GM12878 (cell line): ENCODE results near the gene CBR3. TPM values are rescaled to one million over a fixed set of nuclear protein-coding genes. Genes with fewer than 3 reads are reported as not detected.

ENCODE experiments used
- ATAC-seq: fragments of 200-7000 bp; cut with Tn5 transposase; 3 replicates; pipeline ENCODE4 v1.9.1; 2020; ENCODE audit warnings: mild to moderate bottlenecking, moderate library complexity
- BruUV-seq: library from RNA; stranded (reverse); fragments of 400-500 nt; replicated peaks from 2 replicates; lab custom pipeline; 2021; lab: Mats Ljungman, UMichigan
- CTCF ChIA-PET: fragments of 300-600 bp; sonication (Branson Sonifier 250); formaldehyde crosslinking; extraction: SDS; loops from one replicate; lab custom pipeline; 2021; ENCODE audit warnings: inconsistent platforms; lab: Yijun Ruan, JAX
- POLR2A ChIA-PET: fragments of 350-600 bp; formaldehyde crosslinking; extraction: SDS; loops from one replicate; lab custom pipeline; 2021; ENCODE audit warnings: inconsistent platforms; lab: Charles Lee
- RAD21 ChIA-PET: fragments of 300-600 bp; sonication (Branson Sonifier 250); formaldehyde crosslinking; loops from one replicate; lab custom pipeline; 2023; ENCODE audit warnings: antibody characterized with exemption; ENCODE audit not compliant: unreplicated experiment; lab: Charles Lee
- SMC1A ChIA-PET: fragments of 300-600 bp; sonication (Branson Sonifier 250); formaldehyde crosslinking; loops from one replicate; lab custom pipeline; 2023; ENCODE audit not compliant: unreplicated experiment, uncharacterized antibody; lab: Charles Lee
- DNase-seq: peaks from one replicate; pipeline ENCODE4 v3.0.0-alpha.2; 2011; ENCODE audit warnings: low read depth, low spot score
- FAIRE-seq: peaks from 3 replicates; lab custom pipeline; 2011; peaks lifted over from hg19 to GRCh38; lab: Jason Lieb, UNC
- H2AFZ ChIP-seq: 2 replicates; pipeline ENCODE4 v1.6.0; 2011; ENCODE audit warnings: low read depth, low read length, control low read depth; ENCODE audit not compliant: control insufficient read depth
- H3K27ac ChIP-seq: 2 replicates; pipeline ENCODE4 v1.5.1; 2011; ENCODE audit warnings: control low read depth; ENCODE audit not compliant: control insufficient read depth, insufficient read depth
- H3K27me3 ChIP-seq, 2 experiments: replicated peaks in 1 of 2; 2 replicates each; pipeline versions ENCODE4 v1.6.0 to v1.6.1; 2011; ENCODE audit warnings: low read length in 1 of 2; ENCODE audit not compliant: control insufficient read depth in 2 of 2, insufficient read depth in 2 of 2
- H3K36me3 ChIP-seq, 2 experiments: 2 replicates each; pipeline ENCODE4 v1.5.1; 2011; ENCODE audit warnings: low read length in 1 of 2; ENCODE audit not compliant: control insufficient read depth in 2 of 2, insufficient read depth in 2 of 2
- H3K4me1 ChIP-seq: 2 replicates; pipeline ENCODE4 v1.6.1; 2011; ENCODE audit warnings: mild to moderate bottlenecking, low read length, moderate library complexity, mixed read lengths; ENCODE audit not compliant: control insufficient read depth, insufficient read depth
- H3K4me2 ChIP-seq: 2 replicates; pipeline ENCODE4 v1.6.0; 2011; ENCODE audit warnings: control low read depth; ENCODE audit not compliant: control insufficient read depth, insufficient read depth
- H3K4me3 ChIP-seq: fragments of 200-600 bp; sonication (generic); 2 replicates; pipeline ENCODE4 v1.5.1; 2016
- H3K79me2 ChIP-seq: 2 replicates; pipeline ENCODE4 v1.6.0; 2011; ENCODE audit warnings: low read length; ENCODE audit not compliant: control insufficient read depth, insufficient read depth
- H3K9ac ChIP-seq: 2 replicates; pipeline ENCODE4 v1.8.0; 2011; ENCODE audit warnings: low read length, control low read depth, mixed read lengths; ENCODE audit not compliant: control insufficient read depth, insufficient read depth
- H3K9me3 ChIP-seq: replicated peaks from 3 replicates; pipeline ENCODE4 v1.5.1; 2011; ENCODE audit warnings: mild to moderate bottlenecking, low read length; ENCODE audit not compliant: control insufficient read depth, insufficient read depth
- H4K20me1 ChIP-seq: 2 replicates; pipeline ENCODE4 v1.6.0; 2011; ENCODE audit not compliant: control insufficient read depth, insufficient read depth
- BMI1 ChIP-seq: fragments of 450-650 bp; IDR thresholded peaks from 2 replicates; pipeline ENCODE4 v1.6.1; 2016; ENCODE audit warnings: mild to moderate bottlenecking, moderate library complexity, borderline replicate concordance
- CBX3 ChIP-seq: fragments of 200-600 bp; sonication (generic); IDR thresholded peaks from 2 replicates; pipeline ENCODE4 v1.6.1; 2016; ENCODE audit warnings: low read depth, borderline replicate concordance
- CBX5 ChIP-seq: sonication (generic); IDR thresholded peaks from 2 replicates; pipeline ENCODE4 v1.6.1; 2016; ENCODE audit warnings: low read depth, moderate library complexity, mild to moderate bottlenecking, inconsistent platforms
- CTCF ChIP-seq, 3 experiments: IDR thresholded peaks in 2 of 3; conservative IDR thresholded peaks in 1 of 3; 2 replicates each; pipeline ENCODE4 v1.5.1; 2011; ENCODE audit warnings: low read depth in 3 of 3, low read length in 3 of 3, mild to moderate bottlenecking in 3 of 3, control low read depth in 2 of 3, moderate library complexity in 2 of 3, inconsistent platforms in 1 of 3, mixed read lengths in 1 of 3; ENCODE audit not compliant: control insufficient read depth in 2 of 3, insufficient read depth in 1 of 3; ENCODE audit errors: extremely low read depth in 1 of 3
- FOXK2 ChIP-seq: fragments of 450-650 bp; IDR thresholded peaks from 2 replicates; pipeline ENCODE4 v1.6.1; 2017; ENCODE audit warnings: mild to moderate bottlenecking, moderate library complexity
- KAT2A ChIP-seq: conservative IDR thresholded peaks from 2 replicates; pipeline ENCODE4 v1.6.1; 2011; ENCODE audit warnings: low read depth, low read length; ENCODE audit not compliant: control insufficient read depth
- LARP7 ChIP-seq: fragments of 450-650 bp; IDR thresholded peaks from 2 replicates; pipeline ENCODE4 v1.6.1; 2017; ENCODE audit warnings: mild to moderate bottlenecking
- NBN ChIP-seq: fragments of 450-650 bp; IDR thresholded peaks from 2 replicates; pipeline ENCODE4 v1.6.1; 2016
- NKRF ChIP-seq: fragments of 450-650 bp; conservative IDR thresholded peaks from 2 replicates; pipeline ENCODE4 v1.6.1; 2017; ENCODE audit warnings: mild to moderate bottlenecking, moderate library complexity
- RFX5 ChIP-seq: IDR thresholded peaks from 2 replicates; pipeline ENCODE4 v1.6.1; 2011; ENCODE audit warnings: low read depth, low read length, improper control_type of control experiment
- SMAD5 ChIP-seq: IDR thresholded peaks from 2 replicates; pipeline ENCODE4 v1.6.1; 2016; ENCODE audit warnings: antibody characterized with exemption, low read depth
- ZBED1 ChIP-seq: IDR thresholded peaks from 2 replicates; pipeline ENCODE4 v1.6.1; 2016; ENCODE audit warnings: borderline replicate concordance
- WGBS: methylation state at CpG from one replicate; pipeline ENCODE4 v1.1.6; 2016; ENCODE audit warnings: low lambda C conversion rate; ENCODE audit not compliant: insufficient replicate concordance, insufficient coverage; ENCODE audit errors: missing lambda C conversion rate; 5-methylcytosine and 5-hydroxymethylcytosine counted together
- in situ Hi-C: fragments of 300-500 bp; cut with MboI; formaldehyde crosslinking; loops from 9 replicates; pipeline ENCODE4 v1.14.3; 2018; ENCODE audit warnings: mixed read lengths
- intact Hi-C: fragments of 100-400 bp; cut with micrococcal nuclease; formaldehyde crosslinking; loops from one replicate; pipeline ENCODE4 v1.14.2; 2022; ENCODE audit not compliant: unreplicated experiment
- polyA plus RNA-seq, 11 experiments: library from polyadenylated mRNA; depleted of rRNA in 4 of 11; unstranded in 6 of 11; stranded (reverse) in 5 of 11; fragments of >200 nt; fragmentation: Nextera tagmentation in 4 of 11; fragmentation: Illumina TruSeq in 1 of 11; extraction: Ambion mirVana in 4 of 11; extraction: Trizol in 1 of 11; gene quantifications; 1 replicate in 1 of 11; 2 replicates in 10 of 11; pipeline versions ENCODE4 v1.2.1 to v1.2.3, GENCODE V29; 2011 to 2016; ENCODE audit warnings: inconsistent platforms in 2 of 11, missing spikeins in 2 of 11, low read depth in 1 of 11
- total RNA-seq, 4 experiments: library from RNA; depleted of rRNA in 3 of 4; stranded (reverse); fragments of >200 nt in 3 of 4; fragmentation: Illumina TruSeq in 1 of 4; extraction: Trizol in 1 of 4; gene quantifications; 2 replicates each; pipeline versions ENCODE4 v1.2.1 to v1.2.3, GENCODE V29; 2013 to 2021

Gene CBR3
- total and polyA plus RNA-seq, 10 of the 15 experiments (the other 5 are each of a cell fraction or from before 2014, with no cell fraction given): 0.48 to 17.2 (median 11.2) TPM

DNA sequence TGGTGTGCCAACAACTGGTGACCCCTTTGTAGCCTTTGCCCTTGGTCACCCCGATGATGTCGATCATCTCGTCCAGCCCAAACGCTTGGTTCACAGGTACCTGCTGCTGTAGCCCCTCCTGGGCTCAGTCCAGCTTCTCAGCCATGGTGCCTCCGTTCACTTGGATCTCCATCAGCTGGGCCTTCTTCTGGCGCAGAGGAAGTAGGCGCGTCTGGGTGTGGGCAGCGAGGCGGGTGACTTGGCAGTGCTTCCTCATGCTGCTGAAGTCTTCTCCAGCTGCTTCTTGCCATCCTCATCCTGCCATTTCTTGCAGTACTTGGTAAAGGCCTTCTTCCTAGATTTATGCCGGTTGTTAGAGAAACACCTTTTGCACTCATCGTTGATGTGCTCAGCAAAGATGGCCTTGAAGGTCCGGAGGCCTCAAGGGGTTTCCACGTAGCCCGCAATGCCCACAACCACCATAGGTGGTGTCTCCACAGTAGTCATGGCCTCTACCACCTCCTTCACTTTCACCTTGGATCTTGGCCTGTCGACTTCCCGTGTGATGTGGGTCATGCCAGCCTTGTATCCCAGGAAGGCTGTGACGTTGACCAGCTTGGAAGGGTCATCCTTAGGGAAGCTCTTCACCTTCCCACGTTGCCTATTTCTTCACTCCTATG lies 34.7 kb downstream of the CBR3 start:
- DNase-seq (no peak), FAIRE-seq (no peak), ATAC-seq (no peak)
- Histone ChIP-seq H3K4me2 (no peak overlapping the region), H3K9ac (no peak overlapping the region), H4K20me1 (no peaks in the 10 kb centered on the region), H3K4me1 (no peaks in the 10 kb centered on the region), H3K79me2 (no peaks in the 10 kb centered on the region), H3K4me3 (no peak overlapping the region), H2AFZ (no peak overlapping the region), H3K36me3 (no peaks in the 10 kb centered on the region; a peak in 2 of 4 replicates), H3K27me3 (no peaks in the 10 kb centered on the region), H3K27ac (no peak overlapping the region), H3K9me3 (no peaks in the 10 kb centered on the region)
- ChIA-PET POLR2A (no interaction called here), CTCF (no interaction called here), SMC1A (interaction anchor here (0.5 kb wide), 1 partner anchor 500 kb away, joined by 3 read pairs; no protein-coding TSS in a partner anchor), RAD21 (no interaction called here)
- WGBS: 87% methylated on average over 19 of the region's 19 CpGs
- TF ChIP-seq ZBED1 (no peak), CTCF (IDR thresholded peaks at IDR 0.05 in 2 of 3, conservative IDR thresholded peaks at IDR 0.05 in 1 of 3; ENCODE audit: control insufficient read depth in 2 of 3, extremely low read depth in 1 of 3, insufficient read depth in 1 of 3, low read depth in 3 of 3, low read length in 3 of 3) (0 out of 6 replicates have a peak, but pooled peaks of 1 of the 3 experiments have one; percentile 5)
- in situ Hi-C loops: no loop called here
- no TSS peak for BruUV-seq
- intact Hi-C loops: no loop called here

DNA sequence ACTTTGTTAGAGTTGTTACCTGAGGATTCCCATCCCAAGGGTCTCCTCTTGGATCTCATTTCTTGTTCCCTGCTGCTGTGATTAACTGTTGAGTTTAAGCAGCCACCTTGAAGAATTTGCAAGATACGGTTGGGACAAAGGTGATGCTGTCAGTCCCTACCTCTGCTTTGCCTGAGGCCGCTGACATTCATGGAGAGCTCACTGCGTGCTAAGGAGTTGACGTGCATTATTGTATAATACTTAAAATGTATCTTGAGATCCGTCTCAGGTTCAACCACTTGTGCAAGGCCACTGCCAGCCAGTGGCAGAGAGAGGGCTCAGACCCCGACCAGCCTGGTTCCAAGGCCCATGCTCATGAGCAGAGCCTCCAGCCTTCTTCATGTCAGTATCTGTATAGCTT lies 35.9 kb downstream of the CBR3 start:
- intact Hi-C loops: no loop called here
- Histone ChIP-seq H3K9ac (no peak overlapping the region), H3K36me3 (no peaks in the 10 kb centered on the region; a peak in 2 of 4 replicates), H3K27ac (no peak overlapping the region), H4K20me1 (no peaks in the 10 kb centered on the region), H3K4me2 (no peak overlapping the region), H3K4me1 (no peaks in the 10 kb centered on the region), H2AFZ (no peak overlapping the region), H3K79me2 (no peaks in the 10 kb centered on the region), H3K27me3 (no peaks in the 10 kb centered on the region), H3K4me3 (no peak overlapping the region), H3K9me3 (no peaks in the 10 kb centered on the region)
- WGBS: 81% methylated on average over 6 of the region's 6 CpGs
- no peak for DNase-seq
- in situ Hi-C loops: no loop called here
- ChIA-PET SMC1A (no interaction called here), CTCF (no interaction called here), POLR2A (no interaction called here), RAD21 (no interaction called here)
- FAIRE-seq: no peak
- BruUV-seq: no TSS peak
- no peak for ATAC-seq
- TF ChIP-seq LARP7 (no peak), NBN (no peak), RFX5 (no peak), SMAD5 (no peak), NKRF (no peak), BMI1 (no peak), KAT2A (no peak), CBX3 (no peak), FOXK2 (no peak), CBX5 (no peak)
